Measurements from ENCODE around the gene CPT2.
"Not testable (repeated sequence)": the region's sequence is repeated elsewhere in the genome, so short reads cannot be mapped to it uniquely, and the experiment has no call there.

The CPT2 gene

DNA sequence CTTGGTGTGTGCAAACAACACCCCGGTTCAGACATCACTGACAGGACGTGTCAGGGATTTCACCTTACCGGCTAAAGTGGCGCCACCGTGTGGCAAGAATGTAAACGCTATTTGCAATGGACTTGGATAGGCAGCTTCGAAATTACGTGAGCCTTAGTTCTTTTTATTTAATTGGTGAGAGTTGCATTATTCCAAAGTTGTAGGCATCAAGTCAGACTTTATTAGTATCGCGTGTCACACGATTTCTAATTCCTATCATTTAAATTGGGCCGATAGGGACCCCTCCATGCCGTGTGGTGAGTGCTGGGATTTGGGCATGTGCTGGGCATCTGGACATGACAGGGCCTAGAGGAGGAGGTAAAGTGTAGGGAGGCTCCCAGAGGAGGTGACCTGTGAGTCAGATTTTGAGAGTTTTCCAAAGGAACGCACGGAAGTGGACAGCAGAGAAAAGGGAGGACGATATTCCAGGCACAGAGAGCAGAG lies 14.5 kb upstream of the CPT2 start:
- in situ Hi-C loops (cut with MboI; ENCODE audit: low sequenced_read_pairs), result no loop called here

DNA sequence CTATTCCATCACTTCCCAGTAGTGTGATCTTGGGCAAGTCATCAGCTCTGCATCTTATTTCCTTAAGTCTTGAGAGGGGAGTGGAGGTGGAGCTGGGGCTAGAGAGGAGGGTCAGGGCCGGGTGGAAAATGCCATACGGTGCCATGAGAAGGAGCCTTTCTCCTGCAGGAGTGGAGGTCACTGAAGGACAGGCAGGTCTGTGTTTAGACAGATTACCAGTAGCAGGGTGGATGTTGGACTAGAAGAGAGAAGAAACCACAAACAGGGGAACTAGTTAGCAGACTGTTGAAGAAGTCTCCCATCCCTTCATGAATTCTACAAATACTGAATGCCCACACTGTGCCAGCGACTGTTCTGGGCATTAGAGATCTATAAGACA lies 13.9 kb upstream of the CPT2 start:
- in situ Hi-C loops (cut with MboI; ENCODE audit: low sequenced_read_pairs), result no loop called here

DNA sequence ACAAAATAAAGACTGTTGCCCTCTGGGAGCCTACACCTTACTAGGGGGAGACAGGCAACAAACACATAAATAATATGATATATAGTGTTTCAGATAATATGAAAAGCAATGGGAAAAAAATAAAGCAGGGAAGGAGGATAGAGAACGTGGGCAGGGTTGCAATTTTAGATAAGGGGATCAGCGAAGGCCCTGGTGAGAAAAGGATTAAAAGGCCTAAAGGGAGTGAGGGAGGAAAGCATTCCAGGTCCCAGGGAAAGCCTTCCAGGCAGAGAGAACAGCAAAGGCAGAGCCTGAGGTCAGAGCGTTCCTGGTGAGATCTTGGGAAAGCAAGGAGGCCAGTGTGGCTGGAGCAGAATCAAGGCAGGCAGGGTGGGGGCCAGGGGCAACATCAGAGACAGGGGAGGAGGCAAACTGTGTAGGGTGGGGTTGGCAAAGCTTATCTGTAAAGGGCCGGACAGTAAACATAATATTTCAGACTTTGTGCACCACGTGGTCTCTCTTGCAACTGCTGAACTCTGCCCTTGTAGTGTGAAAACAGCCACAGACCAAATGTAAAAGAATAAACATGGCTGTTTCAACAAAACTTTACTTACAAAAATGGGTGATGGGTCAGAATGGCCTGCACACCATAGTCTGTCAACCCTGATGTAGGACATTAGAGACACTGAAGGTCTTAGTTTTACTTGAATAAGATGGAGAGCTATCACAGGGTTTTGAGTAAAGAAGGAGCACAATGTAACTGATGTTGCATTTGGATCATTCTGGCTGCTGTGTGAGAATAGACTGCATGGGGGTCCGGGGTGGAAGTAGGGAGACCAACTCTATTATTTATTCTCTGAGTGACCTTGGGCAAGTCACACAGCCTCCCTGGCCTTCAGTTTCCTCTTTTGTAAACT lies 13.3 kb upstream of the CPT2 start:
- in situ Hi-C loops (cut with MboI; ENCODE audit: low sequenced_read_pairs), result no loop called here

DNA sequence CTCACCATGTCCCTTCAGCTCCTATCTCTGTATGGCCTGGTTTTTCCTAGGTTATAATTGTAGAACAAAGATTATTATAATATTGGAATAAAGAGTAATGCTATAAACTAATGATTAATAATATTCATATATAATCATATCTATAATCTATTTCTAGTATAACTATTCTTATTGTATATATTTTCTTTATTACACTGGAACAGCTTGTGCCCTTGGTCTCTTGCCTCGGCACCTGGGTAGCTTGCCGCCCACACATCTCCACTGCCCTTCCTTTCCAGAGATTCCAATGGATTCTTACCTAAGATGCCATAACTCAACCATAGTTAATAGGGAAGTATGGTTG lies 10.7 kb upstream of the CPT2 start:
- in situ Hi-C loops (cut with MboI; ENCODE audit: low sequenced_read_pairs), result not testable (repeated sequence)

DNA sequence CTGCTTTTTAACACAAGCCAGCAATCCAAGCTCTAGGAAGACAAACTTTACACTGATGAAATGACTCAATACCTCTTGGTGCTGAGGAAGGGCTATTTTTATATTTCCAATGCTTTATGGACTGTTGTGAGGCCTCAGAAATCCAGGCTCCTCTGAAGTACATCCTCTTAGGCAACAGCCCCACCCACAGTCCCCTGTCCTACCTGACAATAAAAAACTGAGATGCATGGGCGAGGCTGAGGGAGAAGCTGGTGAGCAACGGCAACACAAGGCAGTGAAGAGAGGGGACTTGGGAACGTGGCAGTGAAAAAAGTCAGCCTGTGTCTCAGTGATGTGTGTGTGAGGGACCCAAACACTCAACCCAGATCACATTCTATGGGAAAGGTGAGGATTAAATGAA lies 10.1 kb upstream of the CPT2 start:
- in situ Hi-C loops (cut with MboI; ENCODE audit: low sequenced_read_pairs), result no loop called here

DNA sequence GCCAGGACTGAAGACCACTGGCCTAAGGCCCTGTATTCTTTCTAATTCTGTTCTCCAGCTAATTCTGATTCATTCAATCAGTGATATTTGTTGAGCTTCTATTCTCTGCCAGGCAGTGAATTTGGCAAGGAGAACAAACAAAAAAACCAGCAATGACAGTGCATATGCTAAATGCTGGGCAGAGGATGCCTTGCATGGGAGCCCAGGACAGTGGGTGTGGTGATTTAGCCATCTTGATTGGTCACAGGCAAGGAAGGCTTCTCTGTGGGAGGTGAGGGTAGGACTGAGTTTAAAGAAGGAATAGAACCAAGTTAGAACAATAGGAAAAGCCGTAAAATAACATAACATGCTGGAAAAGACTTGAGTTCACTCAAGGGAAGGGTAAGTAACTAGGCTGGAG lies 9.2 kb upstream of the CPT2 start:
- in situ Hi-C loops (cut with MboI; ENCODE audit: low sequenced_read_pairs), result no loop called here

DNA sequence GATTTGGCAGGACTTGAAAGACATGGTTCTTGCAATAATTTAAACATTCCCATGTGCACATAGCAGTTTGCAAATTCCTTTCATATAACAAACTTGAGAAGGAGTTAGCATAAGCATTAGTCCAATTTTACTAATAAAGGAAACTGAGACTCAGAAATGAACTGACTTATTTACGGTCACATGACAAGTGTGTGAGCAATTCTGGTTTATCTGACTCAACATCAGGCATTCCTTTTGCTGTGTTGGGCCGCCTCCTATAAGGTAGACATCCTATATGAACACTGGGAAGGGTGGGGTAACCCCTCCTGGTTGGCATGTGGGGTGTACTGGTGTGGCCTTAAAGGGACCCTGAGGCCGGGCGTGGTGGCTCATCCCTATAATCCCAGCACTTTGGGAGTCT lies 8.5 kb upstream of the CPT2 start:
- in situ Hi-C loops (cut with MboI; ENCODE audit: low sequenced_read_pairs), result no loop called here

DNA sequence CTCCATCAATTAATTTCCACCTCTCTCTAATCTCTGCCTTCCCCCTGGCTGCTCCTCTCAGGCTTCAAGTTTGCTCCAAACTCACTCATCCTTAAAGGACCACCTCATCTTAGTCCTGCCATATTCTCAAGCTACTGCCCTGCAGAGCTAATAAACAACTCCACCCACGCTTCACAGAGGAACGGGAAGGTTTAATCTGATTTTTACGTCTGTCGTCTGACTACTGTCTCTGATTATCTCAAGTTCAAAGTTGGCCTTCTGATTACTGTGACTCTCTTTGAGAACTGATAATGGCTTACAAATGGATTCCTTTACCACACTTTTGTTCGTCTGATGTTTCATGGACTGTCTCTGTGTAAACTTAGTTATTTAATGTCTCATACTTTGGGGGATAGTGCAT lies 7.6 kb upstream of the CPT2 start:
- in situ Hi-C loops (cut with MboI; ENCODE audit: low sequenced_read_pairs), result no loop called here

DNA sequence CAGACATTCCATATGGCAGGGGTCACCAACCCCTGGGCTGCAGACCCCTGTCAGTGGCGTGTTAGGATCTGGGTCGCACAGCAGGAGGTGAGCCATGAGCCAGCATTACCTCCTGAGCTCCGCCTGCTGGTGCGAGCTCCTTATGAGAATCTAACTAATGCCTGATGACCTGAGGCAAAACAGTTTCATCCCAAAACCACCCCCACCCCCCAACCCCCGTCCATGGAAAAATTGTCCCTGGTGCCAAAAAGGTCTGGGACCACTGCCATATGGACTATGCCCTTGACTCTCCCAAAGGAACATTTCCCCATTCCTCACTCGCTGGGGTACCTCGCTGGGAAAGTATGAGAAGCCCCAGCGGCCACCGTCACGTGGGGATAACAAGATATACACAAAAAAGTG lies 6.4 kb upstream of the CPT2 start:
- in situ Hi-C loops (cut with MboI; ENCODE audit: low sequenced_read_pairs), result no loop called here

DNA sequence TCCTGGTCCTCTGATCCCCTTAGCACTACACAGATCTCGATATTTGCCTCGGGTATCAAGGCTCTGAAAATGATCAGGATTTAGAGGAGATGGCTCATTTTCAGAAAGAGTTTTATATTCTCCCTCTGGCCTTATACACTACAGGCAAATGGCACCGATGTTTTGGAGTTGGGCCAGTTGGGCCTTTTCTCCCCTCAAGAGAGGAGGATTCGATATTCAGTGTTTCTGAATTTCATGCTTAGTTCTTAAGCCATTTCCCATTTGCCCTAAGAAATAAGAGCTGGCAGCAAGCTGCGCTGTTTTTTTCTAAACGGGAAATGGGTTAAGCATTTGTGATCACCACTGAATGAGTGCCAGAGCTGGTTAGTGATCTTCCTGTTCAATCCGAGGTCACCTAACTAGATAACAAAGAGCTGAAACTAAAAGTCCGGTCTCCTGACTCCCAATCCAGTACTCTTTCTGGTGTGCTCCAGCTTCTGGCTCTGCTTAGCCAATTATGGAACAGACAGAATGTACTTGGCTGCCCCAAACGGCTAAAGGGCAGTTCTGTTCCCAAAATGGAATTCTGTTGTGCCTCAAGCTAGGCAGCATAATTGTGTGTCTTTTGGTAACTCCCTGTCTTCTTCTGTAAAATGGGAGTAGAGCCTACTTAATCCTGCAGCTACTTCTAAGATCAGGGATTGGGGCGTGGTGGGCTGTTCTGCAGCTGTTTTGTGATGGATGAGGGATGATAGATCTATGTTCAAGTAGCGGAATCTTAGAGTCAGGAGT lies 1.2 kb upstream of the CPT2 start:
- in situ Hi-C loops (cut with MboI; ENCODE audit: low sequenced_read_pairs), result no loop called here

DNA sequence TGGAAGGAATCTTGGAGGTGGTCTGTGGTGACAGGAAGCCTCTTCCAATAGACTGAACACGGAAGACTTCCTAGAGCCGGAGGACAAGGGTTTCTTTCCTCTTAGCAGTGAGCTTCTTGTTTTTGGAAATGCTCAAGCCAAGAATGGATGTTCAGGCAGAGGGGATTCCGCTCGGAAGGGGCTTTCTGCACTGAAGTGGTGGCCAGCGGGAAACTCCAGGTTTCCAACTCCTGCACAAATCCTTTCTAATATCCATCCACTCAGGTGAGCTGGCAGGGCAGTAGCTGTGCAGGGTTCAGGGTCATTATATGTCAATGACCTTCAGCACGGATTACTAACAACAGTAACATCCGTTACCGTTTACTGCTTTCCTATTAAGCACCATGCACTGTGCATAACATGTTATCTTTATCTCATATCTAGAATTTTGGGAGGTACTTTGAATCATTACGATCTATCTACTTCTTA lies 573 bp upstream of the CPT2 start:
- in situ Hi-C loops (cut with MboI; ENCODE audit: low sequenced_read_pairs), result no loop called here

DNA sequence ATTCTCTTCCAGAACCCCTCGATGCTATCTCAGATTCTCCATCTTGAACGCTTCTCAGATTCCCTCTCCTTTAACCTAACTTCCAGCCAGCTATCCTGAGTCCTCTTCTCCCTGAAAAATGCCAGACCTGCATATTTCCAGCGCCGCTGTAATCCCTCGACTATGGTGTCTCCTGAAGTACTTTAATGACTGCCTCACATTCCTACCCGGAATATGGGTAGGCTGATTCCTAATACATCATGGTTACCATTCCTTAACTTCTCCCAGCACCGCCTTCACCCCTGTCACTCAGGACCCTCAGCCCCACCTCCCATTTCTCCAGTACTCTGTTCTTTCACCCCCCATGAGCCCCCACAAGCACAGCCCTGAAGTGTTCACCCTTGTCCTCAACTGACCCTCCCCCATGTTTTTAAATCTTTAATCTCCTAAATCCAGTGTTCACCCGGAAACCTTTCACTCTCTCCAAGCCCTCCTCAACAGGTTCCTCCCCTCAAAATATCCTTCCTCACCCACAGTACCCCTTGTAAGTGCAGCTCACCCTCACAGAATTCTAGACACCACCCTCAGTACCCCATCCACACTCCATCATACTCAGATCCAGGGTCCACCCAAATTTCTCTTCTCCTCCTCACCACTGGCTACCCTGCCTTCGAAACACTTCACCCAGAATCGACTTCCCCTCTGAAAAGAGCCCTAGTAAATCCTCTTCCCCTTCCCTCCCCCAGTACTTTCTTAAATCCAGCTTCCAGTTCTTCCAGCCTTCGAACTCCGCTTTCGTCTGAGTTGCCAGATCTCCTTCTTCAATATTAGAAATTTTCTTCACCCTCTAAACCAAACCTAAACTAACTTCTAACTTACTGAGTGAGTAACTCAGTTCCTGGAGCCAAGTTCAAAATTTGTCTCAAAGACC lies 922 bp downstream of the CPT2 start:
- in situ Hi-C loops (cut with MboI; ENCODE audit: low sequenced_read_pairs), result no loop called here

DNA sequence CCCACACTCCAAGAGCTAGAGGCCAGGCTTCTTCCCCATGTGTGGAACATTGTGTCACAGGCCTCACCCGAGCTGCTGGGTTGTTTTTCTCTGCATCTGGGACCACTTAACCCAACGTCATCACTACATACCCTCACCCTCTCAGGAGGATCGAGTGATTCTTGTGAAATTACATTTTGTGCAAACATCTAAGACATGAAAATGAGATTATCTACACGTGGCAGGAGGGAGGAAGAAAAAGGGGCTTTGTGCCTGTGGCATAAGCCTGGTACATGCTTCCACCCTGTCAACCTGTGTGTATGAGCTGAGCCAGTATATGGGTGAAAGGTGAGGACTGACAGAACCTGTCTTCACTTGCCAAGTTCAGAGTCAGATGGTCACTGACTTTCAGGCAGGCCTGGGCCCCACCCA lies 1.6 kb downstream of the CPT2 start:
- in situ Hi-C loops (cut with MboI; ENCODE audit: low sequenced_read_pairs), result no loop called here

DNA sequence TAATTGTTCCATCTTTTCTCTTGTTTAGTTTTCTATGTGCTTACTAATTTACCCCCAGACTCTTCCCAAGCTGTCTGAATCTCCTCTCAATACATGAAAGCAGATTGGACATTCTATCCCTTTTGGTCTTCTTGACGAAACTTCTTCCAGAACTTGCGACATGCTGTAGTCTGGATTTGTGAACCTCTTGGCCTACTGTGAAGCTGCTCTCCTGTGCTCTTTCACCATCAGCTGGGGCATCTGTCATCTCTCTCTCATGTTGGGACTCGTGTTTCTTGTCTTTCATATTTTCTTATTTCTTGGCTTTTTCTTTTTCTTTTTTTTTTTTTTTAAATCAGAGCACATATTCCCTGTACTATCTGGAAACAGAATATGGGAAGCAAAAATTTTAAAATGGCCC lies 6.8 kb downstream of the CPT2 start:
- in situ Hi-C loops (cut with MboI; ENCODE audit: low sequenced_read_pairs), result no loop called here

DNA sequence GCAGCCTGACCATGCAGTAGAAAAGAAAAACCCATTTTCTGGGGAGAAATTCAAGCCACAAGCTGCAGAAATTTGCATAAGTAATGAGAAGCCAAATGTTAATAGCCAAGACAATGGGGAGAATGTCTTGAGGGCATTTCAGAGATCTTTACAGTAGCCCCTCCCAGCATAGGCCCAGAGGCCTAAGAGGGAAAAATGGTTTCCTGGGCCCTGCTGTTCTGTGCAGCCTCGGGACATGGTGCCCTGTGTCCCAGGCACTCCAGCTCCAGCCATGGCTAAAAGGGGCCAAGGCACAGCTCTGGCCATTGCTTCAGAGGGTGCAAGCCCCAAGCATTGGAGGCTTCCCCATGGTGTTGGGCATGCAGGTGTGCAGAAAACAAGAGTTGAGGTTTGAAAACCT lies 8.9 kb downstream of the CPT2 start:
- in situ Hi-C loops (cut with MboI; ENCODE audit: low sequenced_read_pairs), result not testable (repeated sequence)

DNA sequence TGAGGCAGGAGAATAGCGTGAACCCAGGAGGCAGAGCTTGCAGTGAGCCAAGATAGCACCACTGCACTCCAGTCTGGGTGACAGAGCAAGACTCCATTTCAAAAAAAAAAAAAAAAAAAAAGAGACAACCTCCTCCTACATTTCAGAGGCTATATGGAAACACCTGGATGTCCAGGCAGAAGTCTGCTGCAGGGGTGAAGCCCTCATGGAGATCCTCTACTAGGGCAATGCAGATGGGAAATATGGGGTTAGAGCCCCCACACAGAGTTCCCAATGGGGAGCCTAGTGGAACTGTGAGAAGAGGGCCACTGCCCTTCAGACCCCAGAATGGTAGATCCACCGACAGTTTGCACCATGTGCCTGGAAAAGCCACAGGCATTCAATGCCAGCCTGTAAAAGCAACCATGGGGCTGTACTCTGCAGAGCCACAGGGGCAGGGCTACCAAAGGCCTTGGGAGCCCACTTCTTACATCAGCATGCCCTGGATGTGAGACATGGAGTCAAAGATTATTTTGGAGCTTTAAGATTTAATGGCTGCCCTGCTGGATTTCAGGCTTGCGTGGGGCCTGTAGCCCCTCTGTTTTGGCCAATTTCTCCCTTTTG lies 9.6 kb downstream of the CPT2 start:
- in situ Hi-C loops (cut with MboI; ENCODE audit: low sequenced_read_pairs), result not testable (repeated sequence)

DNA sequence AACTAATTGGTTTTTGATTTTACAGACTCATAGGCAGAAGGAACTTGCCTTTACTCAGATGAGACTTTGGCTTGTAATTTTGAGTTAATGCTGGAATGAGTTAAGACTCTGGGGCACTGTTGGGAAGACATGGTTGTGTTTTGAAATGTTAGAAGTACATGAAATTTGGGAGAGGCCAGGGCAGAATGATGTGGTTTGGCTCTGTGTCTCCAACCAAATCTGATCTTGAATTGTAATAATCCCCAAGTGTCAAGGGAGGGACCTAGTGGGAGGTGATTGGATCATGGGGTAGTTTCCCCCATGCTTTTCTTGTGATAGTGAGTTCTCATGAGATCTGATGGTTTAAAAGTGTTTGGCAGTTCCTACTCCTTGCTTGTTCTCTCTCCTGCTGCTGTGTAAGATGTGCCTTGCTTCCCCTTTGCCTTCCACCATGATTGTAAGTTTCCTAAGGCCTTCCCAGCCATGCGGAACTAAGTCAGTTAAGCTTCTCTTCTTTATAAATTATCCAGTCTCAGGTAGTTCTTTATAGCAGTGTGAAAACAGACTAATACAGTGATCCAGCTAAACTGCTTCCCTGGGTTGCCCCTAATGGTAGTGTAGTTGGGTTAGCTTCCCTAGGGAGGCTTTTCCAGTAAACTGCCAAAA lies 10.2 kb downstream of the CPT2 start:
- in situ Hi-C loops (cut with MboI; ENCODE audit: low sequenced_read_pairs), result no loop called here

DNA sequence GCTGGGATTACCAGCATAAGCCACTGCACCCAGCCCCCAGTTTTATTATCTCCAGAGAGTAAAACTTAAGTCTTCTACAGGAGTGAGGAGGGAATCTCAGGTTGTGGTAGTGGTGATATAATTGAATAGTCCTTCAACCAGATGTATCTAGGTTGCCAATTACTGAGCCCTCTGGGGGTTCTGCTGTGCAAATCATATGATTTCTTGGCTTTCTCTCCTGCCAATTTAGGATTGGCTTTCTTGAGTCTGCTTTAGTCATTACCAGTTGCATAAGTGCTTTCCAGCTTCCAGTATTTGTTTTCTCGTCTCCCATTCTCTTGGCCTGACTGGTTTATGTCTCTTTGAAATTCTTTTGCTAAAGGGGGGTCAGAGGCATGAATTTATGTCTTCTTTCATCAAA lies 11.1 kb downstream of the CPT2 start:
- in situ Hi-C loops (cut with MboI; ENCODE audit: low sequenced_read_pairs), result no loop called here

DNA sequence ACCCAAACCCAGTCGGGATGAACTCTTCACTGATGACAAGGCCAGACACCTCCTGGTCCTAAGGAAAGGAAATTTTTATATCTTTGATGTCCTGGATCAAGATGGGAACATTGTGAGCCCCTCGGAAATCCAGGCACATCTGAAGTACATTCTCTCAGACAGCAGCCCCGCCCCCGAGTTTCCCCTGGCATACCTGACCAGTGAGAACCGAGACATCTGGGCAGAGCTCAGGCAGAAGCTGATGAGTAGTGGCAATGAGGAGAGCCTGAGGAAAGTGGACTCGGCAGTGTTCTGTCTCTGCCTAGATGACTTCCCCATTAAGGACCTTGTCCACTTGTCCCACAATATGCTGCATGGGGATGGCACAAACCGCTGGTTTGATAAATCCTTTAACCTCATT lies 13.7 kb downstream of the CPT2 start:
- in situ Hi-C loops (cut with MboI; ENCODE audit: low sequenced_read_pairs), result no loop called here

DNA sequence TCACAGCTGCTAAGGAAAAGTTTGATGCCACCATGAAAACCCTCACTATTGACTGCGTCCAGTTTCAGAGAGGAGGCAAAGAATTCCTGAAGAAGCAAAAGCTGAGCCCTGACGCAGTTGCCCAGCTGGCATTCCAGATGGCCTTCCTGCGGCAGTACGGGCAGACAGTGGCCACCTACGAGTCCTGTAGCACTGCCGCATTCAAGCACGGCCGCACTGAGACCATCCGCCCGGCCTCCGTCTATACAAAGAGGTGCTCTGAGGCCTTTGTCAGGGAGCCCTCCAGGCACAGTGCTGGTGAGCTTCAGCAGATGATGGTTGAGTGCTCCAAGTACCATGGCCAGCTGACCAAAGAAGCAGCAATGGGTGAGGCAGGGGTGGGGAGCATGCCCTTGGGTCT lies 14.3 kb downstream of the CPT2 start:
- in situ Hi-C loops (cut with MboI; ENCODE audit: low sequenced_read_pairs), result no loop called here

All from HL-60/S4 treated with retinoic acid at 250 ng/mL for 4 days and 3 days (cell line).